Measurements from ENCODE around the gene LTC4S. TPM values are rescaled to one million over a fixed set of nuclear protein-coding genes. Genes with fewer than 3 reads are reported as not detected.

LTC4S gene
- total RNA-seq, 1 donor from 2014 or later: 2.6 TPM

DNA sequence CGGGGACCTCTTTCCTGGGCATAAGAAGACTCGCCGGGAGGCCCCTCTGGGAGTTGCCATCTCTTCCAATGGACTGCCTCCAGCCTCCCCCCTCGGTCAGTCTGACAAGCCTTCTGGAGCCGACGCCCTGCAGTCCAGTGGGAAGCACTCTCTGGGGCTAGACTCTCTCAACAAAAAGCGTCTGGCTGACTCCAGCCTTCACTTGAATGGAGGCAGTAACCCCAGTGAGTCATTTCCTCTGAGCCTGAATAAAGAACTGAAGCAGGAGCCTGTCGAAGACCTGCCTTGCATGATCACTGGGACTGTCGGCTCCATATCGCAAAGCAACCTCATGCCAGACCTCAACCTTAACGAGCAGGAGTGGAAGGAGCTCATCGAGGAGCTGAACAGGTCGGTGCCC, 28.4 kb upstream of the LTC4S start:
- ATAC-seq (ENCODE audit: low read depth) (no peak), DNase-seq (no peak)
- POLR2A ChIA-PET: no interaction called here
- intact Hi-C loops (cut with micrococcal nuclease): no loop called here
- H3K27ac Mint-ChIP-seq: no peak overlapping the region
- H3K4me3 Mint-ChIP-seq: no peak overlapping the region
- peaks cover 36% of the 10 kb centered on the region for H3K4me1 Mint-ChIP-seq
- TF ChIP-seq, protein P1, sequence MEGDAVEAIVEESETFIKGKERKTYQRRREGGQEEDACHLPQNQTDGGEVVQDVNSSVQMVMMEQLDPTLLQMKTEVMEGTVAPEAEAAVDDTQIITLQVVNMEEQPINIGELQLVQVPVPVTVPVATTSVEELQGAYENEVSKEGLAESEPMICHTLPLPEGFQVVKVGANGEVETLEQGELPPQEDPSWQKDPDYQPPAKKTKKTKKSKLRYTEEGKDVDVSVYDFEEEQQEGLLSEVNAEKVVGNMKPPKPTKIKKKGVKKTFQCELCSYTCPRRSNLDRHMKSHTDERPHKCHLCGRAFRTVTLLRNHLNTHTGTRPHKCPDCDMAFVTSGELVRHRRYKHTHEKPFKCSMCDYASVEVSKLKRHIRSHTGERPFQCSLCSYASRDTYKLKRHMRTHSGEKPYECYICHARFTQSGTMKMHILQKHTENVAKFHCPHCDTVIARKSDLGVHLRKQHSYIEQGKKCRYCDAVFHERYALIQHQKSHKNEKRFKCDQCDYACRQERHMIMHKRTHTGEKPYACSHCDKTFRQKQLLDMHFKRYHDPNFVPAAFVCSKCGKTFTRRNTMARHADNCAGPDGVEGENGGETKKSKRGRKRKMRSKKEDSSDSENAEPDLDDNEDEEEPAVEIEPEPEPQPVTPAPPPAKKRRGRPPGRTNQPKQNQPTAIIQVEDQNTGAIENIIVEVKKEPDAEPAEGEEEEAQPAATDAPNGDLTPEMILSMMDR (IDR thresholded peaks at IDR 0.05): no peak
- no peaks in the 10 kb centered on the region for H3K27me3 Mint-ChIP-seq
- H3K36me3 Mint-ChIP-seq (ENCODE audit: low read depth): peaks cover 48% of the 10 kb centered on the region
- CTCF ChIA-PET: no interaction called here
- no peaks in the 10 kb centered on the region for H3K9me3 Mint-ChIP-seq

- no peak overlapping the region for H3K4me3 Mint-ChIP-seq
- no peak for ATAC-seq (ENCODE audit: low read depth)
Observed at GRCh38 chr5:179766021-179766725, 27.6 kb upstream of the LTC4S start.

DNA sequence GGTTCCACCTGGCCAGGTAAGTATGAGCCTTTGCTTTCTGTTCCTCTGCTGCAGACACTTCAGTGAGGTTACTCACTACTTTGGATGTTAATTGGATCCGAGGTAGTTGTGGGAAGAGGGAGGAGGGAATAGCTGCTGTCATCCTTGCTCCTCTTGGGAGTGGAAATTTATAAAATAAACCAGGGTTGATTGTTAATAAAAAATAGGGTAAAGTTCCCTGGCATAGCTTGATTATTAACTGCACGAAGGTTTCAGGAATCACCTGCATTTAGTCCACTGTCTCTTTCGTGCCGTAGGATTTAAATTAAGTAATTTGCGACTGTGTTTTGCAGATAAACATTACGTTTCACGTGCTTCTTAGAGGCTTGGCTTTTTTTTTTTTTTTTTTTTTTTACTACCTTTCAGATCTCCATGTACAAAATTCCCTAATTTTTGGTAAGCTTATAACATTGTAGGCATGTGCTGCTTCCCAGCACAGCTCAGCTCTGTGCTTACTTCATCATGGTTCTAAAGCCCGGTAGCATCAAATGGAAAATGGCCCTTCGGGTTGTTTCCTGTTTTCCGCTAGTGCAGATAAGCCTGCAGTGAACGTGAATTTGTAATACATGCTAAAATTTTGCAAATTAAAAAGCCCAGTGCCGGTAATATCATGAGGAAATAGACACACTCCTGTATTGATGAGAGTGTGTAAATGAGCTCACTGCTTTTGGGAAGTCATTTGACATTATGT, 26.9 kb upstream of the LTC4S start:
- no peak for DNase-seq
- peaks cover 27% of the 10 kb centered on the region for H3K4me1 Mint-ChIP-seq
- TF ChIP-seq, protein P1 (IDR thresholded peaks at IDR 0.05): no peak
- H3K27ac Mint-ChIP-seq: no peak overlapping the region
- intact Hi-C loops (cut with micrococcal nuclease): no loop called here
- H3K36me3 Mint-ChIP-seq (ENCODE audit: low read depth): peaks cover 63% of the 10 kb centered on the region
- POLR2A ChIA-PET: interaction anchor here (0.7 kb wide), 1 partner anchor 85 kb away, joined by 3 read pairs; no protein-coding TSS in a partner anchor
- CTCF ChIA-PET: interaction anchor here (1.1 to 1.6 kb wide), 2 partner anchors 35 to 61 kb away, joined by 3 read pairs; no protein-coding TSS in a partner anchor
- no peaks in the 10 kb centered on the region for H3K9me3 Mint-ChIP-seq
- H3K4me3 Mint-ChIP-seq: no peak overlapping the region
- no peak for ATAC-seq (ENCODE audit: low read depth)
- H3K27me3 Mint-ChIP-seq: no peaks in the 10 kb centered on the region

More at GRCh38 chr5:179766021-179766725, 27.6 kb upstream of the LTC4S start:
- intact Hi-C loops (cut with micrococcal nuclease): no loop called here
- no peaks in the 10 kb centered on the region for H3K9me3 Mint-ChIP-seq
- H3K27ac Mint-ChIP-seq: no peak overlapping the region
- H3K36me3 Mint-ChIP-seq (ENCODE audit: low read depth): peaks cover 56% of the 10 kb centered on the region
- TF ChIP-seq, protein P1 (IDR thresholded peaks at IDR 0.05): no peak
- peaks cover 33% of the 10 kb centered on the region for H3K4me1 Mint-ChIP-seq
- DNase-seq: no peak
- no peaks in the 10 kb centered on the region for H3K27me3 Mint-ChIP-seq
- POLR2A ChIA-PET: interaction anchor here (0.7 kb wide), 1 partner anchor 86 kb away, joined by 3 read pairs; no protein-coding TSS in a partner anchor
- CTCF ChIA-PET: interaction anchor here (1.1 to 1.6 kb wide), 2 partner anchors 36 to 61 kb away, joined by 3 read pairs; no protein-coding TSS in a partner anchor

DNA sequence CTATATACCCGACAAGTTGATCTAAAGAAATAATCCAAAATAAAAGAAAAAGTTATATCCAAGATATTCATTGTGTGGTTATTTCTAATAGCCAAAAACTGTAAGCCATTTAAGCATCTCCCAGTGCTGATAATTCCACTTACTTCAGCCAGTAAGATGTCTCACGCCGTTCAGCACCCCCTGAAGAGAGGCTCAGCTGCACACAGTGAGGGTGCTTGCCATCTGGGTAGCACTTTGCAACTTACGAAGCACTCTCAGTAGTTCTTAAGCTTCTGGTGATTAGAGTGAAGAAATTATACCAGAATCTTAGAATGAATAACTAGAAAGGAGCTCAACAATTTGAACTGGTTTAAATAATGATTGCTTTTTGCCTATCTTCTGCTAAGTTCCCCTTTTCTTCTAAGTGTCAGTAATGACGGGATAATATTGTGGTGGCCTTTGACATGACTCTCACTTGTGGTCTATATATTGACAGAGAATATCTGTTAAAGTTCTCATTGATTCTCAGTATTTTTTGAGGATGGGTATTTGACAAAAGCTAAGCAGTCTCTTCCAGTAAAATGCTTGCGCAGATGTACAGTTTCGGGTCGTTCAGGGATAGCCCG, 26.2 kb upstream of the LTC4S start:
- no peak for DNase-seq
- H3K27me3 Mint-ChIP-seq: no peaks in the 10 kb centered on the region
- intact Hi-C loops (cut with micrococcal nuclease): no loop called here
- H3K36me3 Mint-ChIP-seq (ENCODE audit: low read depth): peaks cover 70% of the 10 kb centered on the region
- POLR2A ChIA-PET: no interaction called here
- H3K4me1 Mint-ChIP-seq: peaks cover 20% of the 10 kb centered on the region
- no peak overlapping the region for H3K27ac Mint-ChIP-seq
- H3K9me3 Mint-ChIP-seq: no peaks in the 10 kb centered on the region
- TF ChIP-seq, protein P1 (IDR thresholded peaks at IDR 0.05): no peak
- H3K4me3 Mint-ChIP-seq: no peak overlapping the region
- CTCF ChIA-PET: interaction anchor here (1.1 to 1.6 kb wide), 2 partner anchors 34 to 60 kb away, joined by 3 read pairs; no protein-coding TSS in a partner anchor
- no peak for ATAC-seq (ENCODE audit: low read depth)
